B cell (primary cell): ENCODE measurements around the gene POLR3G. TPM values are rescaled to one million over a fixed set of nuclear protein-coding genes. Genes with fewer than 3 reads are reported as not detected.

Source experiments
- ATAC-seq: fragments of 200-7000 bp; cut with Tn5 transposase; one replicate; pipeline ENCODE4 v1.10.0; 2021; ENCODE audit warnings: low read depth, mild to moderate bottlenecking, moderate number of reproducible peaks, moderate library complexity
- CTCF ChIA-PET: fragments of 350-600 bp; sonication (Branson Sonifier 250); formaldehyde crosslinking; loops from one replicate; lab custom pipeline; 2021; ENCODE audit warnings: antibody characterized with exemption, inconsistent platforms; lab: Charles Lee
- POLR2A ChIA-PET: fragments of 350-600 bp; sonication (Branson Sonifier 250); formaldehyde crosslinking; loops from one replicate; lab custom pipeline; 2021; ENCODE audit warnings: antibody characterized with exemption; lab: Charles Lee
- DNase-seq: peaks from one replicate; pipeline ENCODE4 v3.0.0; 2013
- H2AFZ ChIP-seq: 2 replicates; pipeline ENCODE4 v1.6.1; 2012; ENCODE audit warnings: mild to moderate bottlenecking, low read depth, low read length; ENCODE audit not compliant: insufficient read depth, poor library complexity, severe bottlenecking
- H3K27ac ChIP-seq, 2 donors: 1 replicate in 1 of 2; 2 replicates in 1 of 2; pipeline ENCODE4 v1.5.1; 2012 to 2013; ENCODE audit warnings: low read length in 2 of 2, mild to moderate bottlenecking in 2 of 2, moderate library complexity in 1 of 2
- H3K27me3 ChIP-seq, 4 experiments: fragments of 200-600 bp in 1 of 4; sonication (generic) in 1 of 4; replicated peaks in 1 of 4; 1 replicate in 2 of 4; 2 replicates in 2 of 4; pipeline versions ENCODE4 v1.6.1 to v1.7.0; 2013 to 2016; ENCODE audit warnings: low read length in 3 of 4, mild to moderate bottlenecking in 2 of 4, mixed read lengths in 1 of 4, moderate library complexity in 1 of 4; ENCODE audit not compliant: insufficient read depth in 4 of 4, control insufficient read depth in 3 of 4; ENCODE audit errors: control extremely low read depth in 1 of 4
- H3K36me3 ChIP-seq, 2 experiments: replicated peaks in 1 of 2; 1 replicate in 1 of 2; 2 replicates in 1 of 2; pipeline versions ENCODE4 v1.6.1 to v1.7.1; 2013; ENCODE audit warnings: low read length in 1 of 2; ENCODE audit not compliant: insufficient read depth in 2 of 2, control insufficient read depth in 1 of 2; ENCODE audit errors: control extremely low read depth in 1 of 2, extremely low read depth in 1 of 2
- H3K4me1 ChIP-seq, 2 donors: fragments of 200-600 bp in 1 of 2; sonication (generic) in 1 of 2; 1 replicate in 1 of 2; 2 replicates in 1 of 2; pipeline versions ENCODE4 v1.5.1 to v1.6.1; 2013 to 2017; ENCODE audit warnings: low read length in 2 of 2; ENCODE audit not compliant: control insufficient read depth in 2 of 2, insufficient read depth in 2 of 2
- H3K4me2 ChIP-seq: replicated peaks from 2 replicates; pipeline ENCODE3; 2012; ENCODE audit warnings: mild to moderate bottlenecking, low read depth, low read length; ENCODE audit not compliant: poor library complexity, severe bottlenecking
- H3K4me3 ChIP-seq, 5 experiments: fragments of 200-600 bp in 1 of 5; sonication (generic) in 1 of 5; 1 replicate in 3 of 5; 2 replicates in 2 of 5; pipeline versions ENCODE4 v1.5.1 to v1.7.0; 2011 to 2016; ENCODE audit warnings: low read length in 4 of 5, mild to moderate bottlenecking in 4 of 5, low read depth in 2 of 5, control low read depth in 1 of 5, moderate library complexity in 1 of 5; ENCODE audit not compliant: insufficient read depth in 1 of 5; ENCODE audit errors: control extremely low read depth in 1 of 5, extremely low read depth in 1 of 5
- H3K79me2 ChIP-seq: fragments of 200-600 bp; sonication (generic); one replicate; pipeline ENCODE4 v1.6.0; 2016; ENCODE audit warnings: low read length; ENCODE audit not compliant: control insufficient read depth, insufficient read depth
- H3K9ac ChIP-seq: fragments of 200-600 bp; sonication (generic); 2 replicates; pipeline ENCODE4 v1.6.1; 2017; ENCODE audit warnings: mild to moderate bottlenecking, low read length, moderate library complexity
- H3K9me3 ChIP-seq, 3 donors: one replicate each; pipeline versions ENCODE4 v1.6.1 to v1.7.1; 2013; ENCODE audit warnings: low read length in 2 of 3; ENCODE audit not compliant: control insufficient read depth in 2 of 3, insufficient read depth in 1 of 3; ENCODE audit errors: control extremely low read depth in 1 of 3
- H4K20me1 ChIP-seq: 2 replicates; pipeline ENCODE4 v1.6.0; 2012; ENCODE audit warnings: mild to moderate bottlenecking, low read length; ENCODE audit not compliant: insufficient read depth, control insufficient read depth, poor library complexity, severe bottlenecking
- H3K27ac Mint-ChIP-seq: one replicate; pipeline ENCODE4 v1.8.0; 2021; ENCODE audit warnings: mixed read lengths
- H3K27me3 Mint-ChIP-seq: one replicate; pipeline ENCODE4 v1.8.0; 2021; ENCODE audit warnings: mixed read lengths
- H3K4me1 Mint-ChIP-seq: one replicate; pipeline ENCODE4 v1.8.0; 2021; ENCODE audit warnings: mixed read lengths
- H3K4me3 Mint-ChIP-seq: one replicate; pipeline ENCODE4 v1.8.0; 2021; ENCODE audit warnings: mixed read lengths
- H3K9me3 Mint-ChIP-seq: one replicate; pipeline ENCODE4 v1.8.0; 2022; ENCODE audit warnings: mixed read lengths; ENCODE audit not compliant: insufficient read depth
- EZH2 ChIP-seq: IDR thresholded peaks from 2 replicates; pipeline ENCODE4 v1.6.1; 2012; ENCODE audit warnings: borderline replicate concordance, low read depth, mild to moderate bottlenecking, moderate library complexity, low read length; ENCODE audit not compliant: insufficient read depth, poor library complexity, severe bottlenecking
- WGBS: methylation state at CpG from one replicate; pipeline ENCODE4 v1.1.5; 2013; ENCODE audit warnings: missing lambda C conversion rate; ENCODE audit not compliant: insufficient coverage; 5-methylcytosine and 5-hydroxymethylcytosine counted together
- intact Hi-C: fragments of 100-400 bp; cut with micrococcal nuclease; formaldehyde crosslinking; loops from one replicate; pipeline ENCODE4 v1.10.0; 2022
- polyA plus RNA-seq: library from polyadenylated mRNA; depleted of rRNA; stranded (reverse); fragments of >200 nt; gene quantifications from 2 replicates; pipeline ENCODE4 v1.2.3, GENCODE V29; 2012
- total RNA-seq, 2 donors: library from RNA; stranded (reverse); fragments of 120-200 nt in 1 of 2; gene quantifications; 1 replicate in 1 of 2; 2 replicates in 1 of 2; pipeline versions ENCODE4 v1.2.3 to v1.2.4, GENCODE V29; 2013 to 2022
- TF ChIP-seq, protein P1 (sequence below): fragments of 200-600 bp; IDR thresholded peaks from one replicate; pipeline ENCODE4 v1.8.0; 2022; ENCODE audit warnings: antibody characterized with exemption, mild to moderate bottlenecking

POLR3G gene
- total and polyA plus RNA-seq, 2 donors (not counting 1 experiment from before 2014, with no cell fraction given) = 0.52 to 2.3 TPM

DNA sequence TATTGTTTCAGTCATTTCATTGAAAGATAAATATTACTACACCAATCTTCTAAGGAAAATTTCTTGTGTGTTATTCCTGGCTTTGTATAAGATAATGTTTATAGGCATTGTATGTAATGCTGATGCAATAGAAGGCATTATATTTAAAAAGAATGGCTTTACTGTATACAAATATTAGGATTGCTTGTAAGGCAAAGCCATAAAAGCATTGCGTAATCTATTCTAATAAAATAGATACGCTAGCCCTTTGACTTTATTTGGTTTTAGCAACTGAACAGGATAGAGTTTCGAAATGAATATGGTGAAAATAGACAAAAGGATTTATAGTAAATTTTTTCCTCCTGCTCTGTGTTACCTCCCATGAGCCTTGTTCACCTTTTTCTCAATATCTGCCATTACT lies 60.3 kb downstream of the POLR3G start:
- no peak for TF ChIP-seq EZH2
- TF ChIP-seq, protein P1, sequence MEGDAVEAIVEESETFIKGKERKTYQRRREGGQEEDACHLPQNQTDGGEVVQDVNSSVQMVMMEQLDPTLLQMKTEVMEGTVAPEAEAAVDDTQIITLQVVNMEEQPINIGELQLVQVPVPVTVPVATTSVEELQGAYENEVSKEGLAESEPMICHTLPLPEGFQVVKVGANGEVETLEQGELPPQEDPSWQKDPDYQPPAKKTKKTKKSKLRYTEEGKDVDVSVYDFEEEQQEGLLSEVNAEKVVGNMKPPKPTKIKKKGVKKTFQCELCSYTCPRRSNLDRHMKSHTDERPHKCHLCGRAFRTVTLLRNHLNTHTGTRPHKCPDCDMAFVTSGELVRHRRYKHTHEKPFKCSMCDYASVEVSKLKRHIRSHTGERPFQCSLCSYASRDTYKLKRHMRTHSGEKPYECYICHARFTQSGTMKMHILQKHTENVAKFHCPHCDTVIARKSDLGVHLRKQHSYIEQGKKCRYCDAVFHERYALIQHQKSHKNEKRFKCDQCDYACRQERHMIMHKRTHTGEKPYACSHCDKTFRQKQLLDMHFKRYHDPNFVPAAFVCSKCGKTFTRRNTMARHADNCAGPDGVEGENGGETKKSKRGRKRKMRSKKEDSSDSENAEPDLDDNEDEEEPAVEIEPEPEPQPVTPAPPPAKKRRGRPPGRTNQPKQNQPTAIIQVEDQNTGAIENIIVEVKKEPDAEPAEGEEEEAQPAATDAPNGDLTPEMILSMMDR = no peak
- H3K4me2 ChIP-seq = no peak overlapping the region
- ATAC-seq (no peak), DNase-seq (no peak)
- H3K27ac Mint-ChIP-seq = no peak overlapping the region
- intact Hi-C loops = no loop called here
- H4K20me1 ChIP-seq = no peaks in the 10 kb centered on the region
- H3K4me3 Mint-ChIP-seq = no peak overlapping the region
- no peak overlapping the region for H3K27ac ChIP-seq
- peaks cover 0 to 32% (median 22%) of the 10 kb centered on the region in 4 experiments for H3K27me3 ChIP-seq
- no peaks in the 10 kb centered on the region for H3K36me3 ChIP-seq
- no peak overlapping the region for H3K9ac ChIP-seq
- CTCF ChIA-PET = no interaction called here
- H3K9me3 Mint-ChIP-seq = no peaks in the 10 kb centered on the region
- no peaks in the 10 kb centered on the region for H3K79me2 ChIP-seq
- H3K4me1 ChIP-seq = peaks cover 4 to 6% of the 10 kb centered on the region in 2 donors
- peaks cover 4% of the 10 kb centered on the region for H3K4me1 Mint-ChIP-seq
- no peak overlapping the region for H3K4me3 ChIP-seq
- no peaks in the 10 kb centered on the region for H3K9me3 ChIP-seq
- no peak overlapping the region for H2AFZ ChIP-seq
- H3K27me3 Mint-ChIP-seq = peaks cover 42% of the 10 kb centered on the region
- WGBS = no CpG with 5 or more reads among the region's 3 CpGs
- POLR2A ChIA-PET = no interaction called here

DNA sequence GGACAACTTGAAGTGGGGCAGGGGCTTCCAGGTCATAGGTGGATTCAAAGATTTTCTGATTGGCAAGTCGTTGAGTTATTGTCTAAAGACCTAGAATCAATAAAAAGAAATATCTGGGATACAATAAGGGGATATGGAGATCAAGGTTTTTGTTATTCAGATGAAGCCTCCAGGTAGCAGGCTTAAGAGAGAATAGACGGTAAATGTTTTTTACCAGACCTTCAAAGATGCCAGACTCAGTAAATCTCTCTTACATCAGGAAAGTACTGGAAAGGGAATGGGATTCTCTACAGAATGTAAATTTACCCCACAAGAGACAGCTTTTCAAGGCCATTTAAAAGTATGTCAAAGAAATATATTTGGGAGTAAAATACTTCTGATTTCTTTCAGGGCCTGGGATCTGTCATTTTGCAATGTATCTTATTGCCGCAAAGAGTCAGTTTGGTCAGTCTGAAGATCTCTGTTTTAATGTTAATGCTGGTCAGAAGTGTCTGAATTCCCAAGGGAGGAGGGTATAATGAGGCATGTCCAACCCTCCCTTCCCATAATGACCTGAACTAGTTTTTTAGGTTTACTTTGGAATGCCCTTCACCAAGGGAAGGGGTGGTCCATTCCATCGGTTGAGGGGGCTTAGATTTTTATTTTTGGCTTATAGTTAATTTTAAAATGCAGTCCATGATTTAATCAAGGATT lies 68.3 kb downstream of the POLR3G start:
- Mint-ChIP-seq H3K9me3 (no peaks in the 10 kb centered on the region), H3K4me3 (no peak overlapping the region), H3K27me3 (peaks cover 44% of the 10 kb centered on the region), H3K27ac (no peak overlapping the region), H3K4me1 (no peaks in the 10 kb centered on the region)
- intact Hi-C loops = no loop called here
- POLR2A ChIA-PET = no interaction called here
- no peak for TF ChIP-seq EZH2
- TF ChIP-seq, protein P1 = no peak
- no peak overlapping the region for H3K27ac ChIP-seq
- no peak overlapping the region for H3K4me3 ChIP-seq
- no peaks in the 10 kb centered on the region for H3K9me3 ChIP-seq
- CTCF ChIA-PET = no interaction called here
- H3K36me3 ChIP-seq = no peaks in the 10 kb centered on the region
- H3K4me1 ChIP-seq = no peaks in the 10 kb centered on the region
- WGBS = no CpG with 5 or more reads among the region's 4 CpGs
- H3K9ac ChIP-seq = no peak overlapping the region
- no peak for ATAC-seq
- no peak overlapping the region for H2AFZ ChIP-seq
- no peaks in the 10 kb centered on the region for H3K79me2 ChIP-seq
- peaks cover 0 to 25% (median 15%) of the 10 kb centered on the region in 4 experiments for H3K27me3 ChIP-seq
- H4K20me1 ChIP-seq = no peaks in the 10 kb centered on the region
- no peak for DNase-seq
- no peak overlapping the region for H3K4me2 ChIP-seq
